KMS-11 (cell line): ENCODE results near the gene PTPN14.
A peak's percentile ranks its signal among the peaks of the same experiment; 100 is the strongest.
"Not testable (repeated sequence)": the region's sequence is repeated elsewhere in the genome, so short reads cannot be mapped to it uniquely, and the experiment has no call there.

Experiments used
- H2AFZ ChIP-seq: fragments of 200-600 bp; sonication (generic); 2 replicates; pipeline ENCODE4 v1.6.1; 2016; ENCODE audit warnings: antibody characterized with exemption, mixed run types, low read depth
- H3K27ac ChIP-seq: fragments of 200-600 bp; sonication (generic); 2 replicates; pipeline ENCODE4 v1.6.1; 2016; ENCODE audit warnings: mild to moderate bottlenecking, mixed run types
- H3K27me3 ChIP-seq: fragments of 200-600 bp; sonication (generic); 2 replicates; pipeline ENCODE4 v1.6.1; 2017; ENCODE audit warnings: mild to moderate bottlenecking, low read depth, mixed run types, moderate library complexity; ENCODE audit not compliant: insufficient read depth
- H3K36me3 ChIP-seq: fragments of 200-600 bp; sonication (generic); 2 replicates; pipeline ENCODE4 v1.6.1; 2017; ENCODE audit warnings: mild to moderate bottlenecking, mixed run types; ENCODE audit not compliant: insufficient read depth
- H3K4me1 ChIP-seq: fragments of 200-600 bp; sonication (generic); 2 replicates; pipeline ENCODE4 v1.6.1; 2016; ENCODE audit warnings: mild to moderate bottlenecking, low read depth, mixed run types; ENCODE audit not compliant: poor library complexity, severe bottlenecking
- H3K4me2 ChIP-seq: fragments of 200-600 bp; sonication (generic); 2 replicates; pipeline ENCODE4 v1.7.0; 2016; ENCODE audit warnings: mild to moderate bottlenecking, mixed run types
- H3K4me3 ChIP-seq: fragments of 200-600 bp; sonication (generic); IDR thresholded peaks from 2 replicates; pipeline ENCODE4 v1.6.1; 2017; ENCODE audit warnings: low read depth, low read length, mixed read lengths; ENCODE audit not compliant: insufficient read depth
- H3K79me2 ChIP-seq: fragments of 200-600 bp; sonication (generic); 2 replicates; pipeline ENCODE4 v1.6.1; 2016; ENCODE audit warnings: low read depth, mixed run types; ENCODE audit not compliant: insufficient read depth
- H3K9ac ChIP-seq: fragments of 200-600 bp; sonication (generic); 2 replicates; pipeline ENCODE4 v1.6.1; 2016; ENCODE audit warnings: mild to moderate bottlenecking, mixed run types
- H4K20me1 ChIP-seq: fragments of 200-600 bp; sonication (generic); 2 replicates; pipeline ENCODE4 v1.6.1; 2016; ENCODE audit warnings: mild to moderate bottlenecking, mixed run types; ENCODE audit not compliant: insufficient read depth
- TF ChIP-seq, protein P1 (sequence below): fragments of 200-600 bp; sonication (generic); conservative IDR thresholded peaks from 2 replicates; pipeline ENCODE4 v1.6.1; 2017; ENCODE audit warnings: low read depth, mild to moderate bottlenecking, antibody characterized with exemption, low read length, moderate library complexity, mixed read lengths

PTPN14 gene

DNA sequence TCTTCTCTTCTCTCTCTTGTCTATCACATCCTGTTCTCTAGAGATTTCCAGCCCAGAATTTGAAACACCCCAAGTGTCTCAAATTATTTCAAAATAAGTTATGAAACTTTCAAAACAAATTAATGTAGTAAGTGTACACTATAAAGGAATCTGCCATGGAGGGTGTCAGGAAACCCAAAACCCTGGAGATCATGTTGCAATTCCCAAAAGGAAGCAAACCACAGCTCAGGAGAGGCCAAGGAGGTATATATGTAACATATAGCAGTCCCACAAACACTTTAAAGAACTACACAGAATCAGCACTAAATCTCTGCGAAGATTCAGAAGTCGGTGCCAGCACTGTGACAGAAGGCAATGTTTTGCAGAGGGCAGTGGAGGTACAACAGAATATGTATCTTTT is 26.6 kb downstream of the PTPN14 start:
- peak overlapping the region; percentile 41; the same call in 1 of the 2 replicates for H3K9ac ChIP-seq
- no peak overlapping the region for H3K4me3 ChIP-seq
- H3K27ac ChIP-seq, result peak overlapping the region; percentile 67
- peak overlapping the region; percentile 38; the same call in 1 of the 2 replicates for H2AFZ ChIP-seq
- peak overlapping the region; percentile 73 for H3K4me2 ChIP-seq
- no peaks in the 10 kb centered on the region for H3K27me3 ChIP-seq
- H3K4me1 ChIP-seq, result peaks cover 30% of the 10 kb centered on the region
- no peaks in the 10 kb centered on the region for H4K20me1 ChIP-seq
- H3K79me2 ChIP-seq, result no peaks in the 10 kb centered on the region
- TF ChIP-seq, protein P1, sequence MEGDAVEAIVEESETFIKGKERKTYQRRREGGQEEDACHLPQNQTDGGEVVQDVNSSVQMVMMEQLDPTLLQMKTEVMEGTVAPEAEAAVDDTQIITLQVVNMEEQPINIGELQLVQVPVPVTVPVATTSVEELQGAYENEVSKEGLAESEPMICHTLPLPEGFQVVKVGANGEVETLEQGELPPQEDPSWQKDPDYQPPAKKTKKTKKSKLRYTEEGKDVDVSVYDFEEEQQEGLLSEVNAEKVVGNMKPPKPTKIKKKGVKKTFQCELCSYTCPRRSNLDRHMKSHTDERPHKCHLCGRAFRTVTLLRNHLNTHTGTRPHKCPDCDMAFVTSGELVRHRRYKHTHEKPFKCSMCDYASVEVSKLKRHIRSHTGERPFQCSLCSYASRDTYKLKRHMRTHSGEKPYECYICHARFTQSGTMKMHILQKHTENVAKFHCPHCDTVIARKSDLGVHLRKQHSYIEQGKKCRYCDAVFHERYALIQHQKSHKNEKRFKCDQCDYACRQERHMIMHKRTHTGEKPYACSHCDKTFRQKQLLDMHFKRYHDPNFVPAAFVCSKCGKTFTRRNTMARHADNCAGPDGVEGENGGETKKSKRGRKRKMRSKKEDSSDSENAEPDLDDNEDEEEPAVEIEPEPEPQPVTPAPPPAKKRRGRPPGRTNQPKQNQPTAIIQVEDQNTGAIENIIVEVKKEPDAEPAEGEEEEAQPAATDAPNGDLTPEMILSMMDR, result no peak
- no peaks in the 10 kb centered on the region for H3K36me3 ChIP-seq

DNA sequence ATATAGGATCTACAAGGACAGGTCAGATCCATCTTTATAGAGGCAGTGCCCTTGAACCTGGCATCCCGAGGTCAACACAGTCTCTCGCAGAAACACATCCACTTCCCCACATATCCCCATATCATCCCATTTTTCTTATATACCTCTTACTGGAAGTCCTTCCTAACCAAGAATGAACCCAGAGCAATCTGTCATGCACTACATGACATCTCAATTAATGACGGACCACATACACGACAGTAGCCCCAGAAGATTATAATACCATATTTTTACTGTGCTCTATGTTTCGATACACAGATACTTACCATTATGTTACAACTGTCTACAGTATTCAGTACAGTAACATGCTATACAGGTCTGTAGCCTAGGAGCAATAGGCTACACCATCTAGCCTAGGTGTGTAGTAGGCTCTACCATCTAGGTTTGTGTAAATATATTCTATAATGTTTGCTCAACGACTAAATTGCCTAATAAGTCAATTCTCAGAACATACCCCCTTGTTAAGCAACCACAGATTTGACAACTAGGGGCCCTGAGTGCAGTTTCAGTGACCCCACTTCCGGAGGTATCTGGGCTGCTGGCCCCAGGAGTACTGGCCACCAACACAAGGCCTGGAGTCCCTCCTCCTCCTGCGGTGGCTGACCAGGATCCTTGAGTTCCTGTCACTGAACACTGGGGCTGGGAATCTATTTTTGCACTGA is 28.1 kb downstream of the PTPN14 start:
- Histone ChIP-seq H3K79me2 (no peaks in the 10 kb centered on the region), H3K27ac (no peak overlapping the region)
- TF ChIP-seq, protein P1, result no peak

DNA sequence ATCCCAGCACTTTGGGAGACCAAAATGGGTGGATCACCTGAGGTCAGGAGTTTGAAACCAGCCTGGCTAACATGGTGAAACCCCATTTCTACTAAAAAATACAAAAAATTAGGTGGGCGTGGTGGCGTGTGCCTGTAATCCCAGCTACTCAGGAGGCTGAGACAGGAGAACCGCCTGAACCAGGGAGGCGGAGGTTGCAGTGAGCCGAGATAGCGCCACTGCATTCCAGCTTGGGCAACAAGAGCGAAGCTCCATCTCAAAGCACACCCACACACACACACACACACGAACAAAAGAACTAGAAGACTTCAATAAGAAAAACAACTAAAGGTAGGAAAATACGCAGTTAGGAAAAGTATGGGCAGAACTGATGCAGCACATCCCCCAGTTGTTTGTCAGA is 29.9 kb downstream of the PTPN14 start:
- peaks cover 25% of the 10 kb centered on the region for H3K4me1 ChIP-seq
- H4K20me1 ChIP-seq, H3K79me2 ChIP-seq: not testable (repeated sequence)

More for the DNA sequence above, 28.1 kb downstream of the PTPN14 start:
- no peak overlapping the region for H3K4me3 ChIP-seq
- no peak overlapping the region for H3K4me2 ChIP-seq
- H3K27me3 ChIP-seq, result no peaks in the 10 kb centered on the region
- H4K20me1 ChIP-seq, result no peaks in the 10 kb centered on the region
- H3K9ac ChIP-seq, result no peak overlapping the region
- no peaks in the 10 kb centered on the region for H3K36me3 ChIP-seq
- peaks cover 30% of the 10 kb centered on the region for H3K4me1 ChIP-seq
- no peak overlapping the region for H2AFZ ChIP-seq

DNA sequence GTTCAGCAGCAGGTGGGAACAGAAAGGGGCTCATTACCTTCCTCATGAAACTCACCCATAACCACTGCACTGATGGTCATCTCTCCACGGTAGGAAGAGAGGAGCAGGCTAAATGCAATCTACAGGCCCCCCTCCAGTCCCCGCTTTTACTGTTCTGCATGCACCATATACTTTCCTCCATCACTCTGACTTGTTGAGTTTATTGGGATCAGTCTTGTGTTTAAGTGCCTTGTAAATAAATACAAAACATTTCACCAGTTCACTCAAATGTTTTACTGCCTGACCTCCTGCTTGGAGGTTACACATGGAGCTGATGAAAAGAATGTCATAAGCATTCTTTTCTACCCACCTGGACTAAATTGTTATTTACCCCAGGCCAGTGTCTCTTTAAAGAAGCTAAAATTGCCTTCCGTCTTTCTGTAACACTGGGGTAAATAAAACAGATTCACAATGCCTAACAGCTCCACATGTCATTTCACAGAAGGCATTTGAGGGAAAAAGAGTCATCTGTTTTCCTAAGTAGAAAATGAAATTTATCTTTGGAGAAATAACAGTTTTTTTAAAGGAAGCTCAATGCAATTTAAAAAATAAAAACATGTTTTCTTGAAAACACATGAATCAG is 30.7 kb downstream of the PTPN14 start:
- no peaks in the 10 kb centered on the region for H3K79me2 ChIP-seq
- H4K20me1 ChIP-seq, result no peaks in the 10 kb centered on the region

More for the DNA sequence above, 29.9 kb downstream of the PTPN14 start:
- not testable (repeated sequence) for H3K27ac ChIP-seq, H3K4me3 ChIP-seq, H2AFZ ChIP-seq, H3K4me2 ChIP-seq, H3K9ac ChIP-seq, H3K27me3 ChIP-seq, H3K36me3 ChIP-seq

More for the DNA sequence above, 30.7 kb downstream of the PTPN14 start:
- TF ChIP-seq, protein P1, result no peak
- Histone ChIP-seq H3K27me3 (no peaks in the 10 kb centered on the region), H3K4me3 (no peak overlapping the region), H3K4me1 (peaks cover 17% of the 10 kb centered on the region), H2AFZ (no peak overlapping the region), H3K36me3 (no peaks in the 10 kb centered on the region), H3K4me2 (no peak overlapping the region), H3K9ac (no peak overlapping the region), H3K27ac (no peak overlapping the region)
